ENCODE measurements around the gene GFM1.

Gene GFM1

GRCh38 chr3:158710601-158711000 lies 66.3 kb downstream of the GFM1 start:
- DNase-seq (ENCODE audit: low read depth) = no peak
- H3K4me3 ChIP-seq (ENCODE audit: low read depth, low read length) = no peak overlapping the region
- TF ChIP-seq, protein P1, sequence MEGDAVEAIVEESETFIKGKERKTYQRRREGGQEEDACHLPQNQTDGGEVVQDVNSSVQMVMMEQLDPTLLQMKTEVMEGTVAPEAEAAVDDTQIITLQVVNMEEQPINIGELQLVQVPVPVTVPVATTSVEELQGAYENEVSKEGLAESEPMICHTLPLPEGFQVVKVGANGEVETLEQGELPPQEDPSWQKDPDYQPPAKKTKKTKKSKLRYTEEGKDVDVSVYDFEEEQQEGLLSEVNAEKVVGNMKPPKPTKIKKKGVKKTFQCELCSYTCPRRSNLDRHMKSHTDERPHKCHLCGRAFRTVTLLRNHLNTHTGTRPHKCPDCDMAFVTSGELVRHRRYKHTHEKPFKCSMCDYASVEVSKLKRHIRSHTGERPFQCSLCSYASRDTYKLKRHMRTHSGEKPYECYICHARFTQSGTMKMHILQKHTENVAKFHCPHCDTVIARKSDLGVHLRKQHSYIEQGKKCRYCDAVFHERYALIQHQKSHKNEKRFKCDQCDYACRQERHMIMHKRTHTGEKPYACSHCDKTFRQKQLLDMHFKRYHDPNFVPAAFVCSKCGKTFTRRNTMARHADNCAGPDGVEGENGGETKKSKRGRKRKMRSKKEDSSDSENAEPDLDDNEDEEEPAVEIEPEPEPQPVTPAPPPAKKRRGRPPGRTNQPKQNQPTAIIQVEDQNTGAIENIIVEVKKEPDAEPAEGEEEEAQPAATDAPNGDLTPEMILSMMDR (IDR thresholded peaks at IDR 0.05; ENCODE audit: control insufficient read depth, extremely low read depth, insufficient read depth) = no peak

DNA sequence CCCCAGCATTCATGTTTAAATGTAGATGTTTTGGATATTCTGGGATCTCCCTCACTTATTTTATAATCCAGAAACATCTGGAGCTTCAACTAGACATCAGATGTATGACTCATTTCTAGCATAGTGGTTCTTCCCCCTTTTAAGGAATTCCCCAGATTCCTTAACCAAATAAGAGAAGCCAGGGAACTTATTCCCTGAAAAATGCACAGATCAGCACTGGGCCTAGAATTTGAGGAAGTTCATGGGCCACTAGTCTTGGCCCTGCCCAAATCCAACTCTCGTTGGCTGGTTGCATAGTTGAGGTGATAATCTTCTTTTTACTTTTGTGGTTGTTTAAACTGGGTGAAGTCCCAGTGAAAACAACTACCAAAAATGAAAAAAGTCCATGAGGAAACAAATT lies 67.6 kb downstream of the GFM1 start:
- no peak for DNase-seq (ENCODE audit: low read depth)
- H3K4me3 ChIP-seq (ENCODE audit: low read depth, low read length) = no peak overlapping the region
- TF ChIP-seq, protein P1 (IDR thresholded peaks at IDR 0.05; ENCODE audit: control insufficient read depth, extremely low read depth, insufficient read depth) = no peak

DNA sequence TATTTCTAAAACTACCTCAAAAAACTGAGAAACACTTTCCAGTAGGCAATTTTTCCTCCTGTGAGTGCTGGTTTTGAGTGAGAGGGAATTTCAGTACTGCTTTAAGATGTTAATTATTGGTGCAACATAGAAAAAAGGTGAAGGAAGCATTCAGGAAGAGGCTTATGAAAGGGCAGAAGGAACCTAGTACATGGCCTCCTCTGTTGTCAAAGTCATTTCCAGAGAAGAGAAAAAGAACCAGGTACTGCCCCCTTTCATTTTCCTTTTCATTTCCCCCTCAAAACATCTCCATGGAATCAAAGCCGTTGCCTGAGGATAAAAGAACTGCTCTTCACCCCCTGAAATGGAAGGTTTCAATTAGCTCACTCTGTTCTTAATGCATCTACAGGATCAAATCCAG lies 68.1 kb downstream of the GFM1 start:
- H3K4me3 ChIP-seq (ENCODE audit: low read depth, low read length) = no peak overlapping the region
- DNase-seq (ENCODE audit: low read depth) = no peak
- TF ChIP-seq, protein P1 (IDR thresholded peaks at IDR 0.05; ENCODE audit: control insufficient read depth, extremely low read depth, insufficient read depth) = no peak

- TF ChIP-seq, protein P1 (IDR thresholded peaks at IDR 0.05; ENCODE audit: control insufficient read depth, extremely low read depth, insufficient read depth) = no peak
- DNase-seq (ENCODE audit: low read depth) = no peak
- no peak overlapping the region for H3K4me3 ChIP-seq (ENCODE audit: low read depth, low read length)
Measured at GRCh38 chr3:158713094-158713499, 68.8 kb downstream of the GFM1 start.

DNA sequence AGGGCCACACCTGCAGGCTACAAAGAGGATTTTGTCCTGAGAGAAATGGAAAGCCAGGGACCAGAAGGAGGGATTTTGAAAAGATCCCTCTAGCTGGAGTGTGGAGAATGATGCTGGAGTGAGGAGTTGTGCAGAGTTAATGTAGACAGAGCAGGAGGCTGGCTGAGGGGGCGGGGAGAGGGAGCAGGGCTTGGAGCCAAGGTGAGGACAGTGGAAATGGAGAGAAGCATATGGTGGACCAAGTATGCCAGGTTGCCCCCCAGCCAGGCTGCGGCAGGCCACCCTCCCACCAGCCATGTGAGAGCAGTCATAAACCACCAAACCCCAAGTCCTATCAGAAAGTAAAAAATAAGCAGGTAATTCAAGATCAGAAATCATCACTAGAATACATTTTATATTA lies 73.2 kb downstream of the GFM1 start:
- DNase-seq (ENCODE audit: low read depth) = no peak
- TF ChIP-seq, protein P1 (IDR thresholded peaks at IDR 0.05; ENCODE audit: control insufficient read depth, extremely low read depth, insufficient read depth) = no peak
- no peak overlapping the region for H3K4me3 ChIP-seq (ENCODE audit: low read depth, low read length)

- DNase-seq (ENCODE audit: low read depth) = no peak
- H3K4me3 ChIP-seq (ENCODE audit: low read depth, low read length) = no peak overlapping the region
- TF ChIP-seq, protein P1 (IDR thresholded peaks at IDR 0.05; ENCODE audit: control insufficient read depth, extremely low read depth, insufficient read depth) = no peak
Measured at GRCh38 chr3:158718490-158719170, 74.3 kb downstream of the GFM1 start.

DNA sequence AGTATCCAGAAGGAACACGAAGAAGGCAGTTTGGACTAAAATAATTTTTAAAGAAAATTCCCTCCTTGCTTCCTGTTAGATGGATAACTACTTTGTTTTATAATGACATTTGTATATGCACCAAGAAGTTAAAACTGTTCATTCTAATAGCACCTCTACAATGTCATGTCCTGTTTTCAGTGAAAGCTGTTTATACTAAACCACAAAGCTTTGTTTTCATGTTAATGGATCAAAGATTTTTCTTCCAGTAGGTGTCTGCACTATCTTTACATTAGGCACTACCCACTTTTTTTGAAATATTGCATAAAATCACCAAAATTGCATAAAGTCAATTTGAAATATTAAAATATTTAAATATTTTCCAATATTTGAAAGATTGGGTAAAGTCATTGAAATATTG lies 77.8 kb downstream of the GFM1 start:
- H3K4me3 ChIP-seq (ENCODE audit: low read depth, low read length) = no peak overlapping the region
- TF ChIP-seq, protein P1 (IDR thresholded peaks at IDR 0.05; ENCODE audit: control insufficient read depth, extremely low read depth, insufficient read depth) = no peak
- no peak for DNase-seq (ENCODE audit: low read depth)

All from LNCaP clone FGC (cell line).